OCI-LY1 (cell line): ENCODE results near the gene PSME2.

Source experiments
- H2AFZ ChIP-seq: fragments of 200-600 bp; sonication (generic), shearing (Covaris generic); 2 replicates; pipeline ENCODE4 v1.6.0; 2014; ENCODE audit warnings: antibody characterized with exemption, mild to moderate bottlenecking, low read length
- H3F3A ChIP-seq: fragments of 200-600 bp; sonication (generic), shearing (Covaris generic); 2 replicates; pipeline ENCODE4 v1.6.0; 2014; ENCODE audit warnings: mild to moderate bottlenecking, antibody characterized with exemption, low read length, moderate library complexity; ENCODE audit not compliant: insufficient read depth
- H3K27ac ChIP-seq: fragments of 200-600 bp; sonication (generic); 2 replicates; pipeline ENCODE4 v1.5.1; 2014; ENCODE audit warnings: low read length, mixed run types, mild to moderate bottlenecking, low read depth; ENCODE audit not compliant: poor library complexity, severe bottlenecking
- H3K27me3 ChIP-seq: fragments of 200-600 bp; sonication (generic); 2 replicates; pipeline ENCODE4 v1.6.0; 2014; ENCODE audit warnings: antibody characterized with exemption, mild to moderate bottlenecking, low read length, moderate library complexity; ENCODE audit not compliant: insufficient read depth
- H3K36me3 ChIP-seq: fragments of 200-600 bp; sonication (generic); 2 replicates; pipeline ENCODE4 v1.6.1; 2014; ENCODE audit warnings: mild to moderate bottlenecking, antibody characterized with exemption, low read length, moderate library complexity, mixed read lengths; ENCODE audit not compliant: insufficient read depth
- H3K4me1 ChIP-seq: fragments of 200-600 bp; sonication (generic); 2 replicates; pipeline ENCODE4 v1.5.1; 2014; ENCODE audit warnings: mild to moderate bottlenecking, low read length, moderate library complexity; ENCODE audit not compliant: insufficient read depth, severe bottlenecking
- H3K4me2 ChIP-seq: fragments of 200-600 bp; sonication (generic), shearing (Covaris generic); 2 replicates; pipeline ENCODE4 v1.6.1; 2014; ENCODE audit warnings: low read length
- H3K4me3 ChIP-seq: fragments of 200-600 bp; sonication (generic); 2 replicates; pipeline ENCODE4 v1.5.1; 2014; ENCODE audit warnings: low read length, low read depth, mild to moderate bottlenecking, mixed read lengths; ENCODE audit not compliant: poor library complexity, severe bottlenecking
- H3K79me2 ChIP-seq: fragments of 200-600 bp; shearing (Covaris generic); 2 replicates; pipeline ENCODE4 v1.6.1; 2016; ENCODE audit warnings: mixed run types, low read length, mixed read lengths; ENCODE audit not compliant: insufficient read depth
- H3K9ac ChIP-seq: fragments of 200-600 bp; sonication (generic), shearing (Covaris generic); 2 replicates; pipeline ENCODE4 v1.6.1; 2014; ENCODE audit warnings: mild to moderate bottlenecking, low read length, mixed read lengths
- H3K9me2 ChIP-seq: fragments of 200-600 bp; sonication (generic), shearing (Covaris generic); 2 replicates; pipeline ENCODE4 v1.6.1; 2014; ENCODE audit warnings: low read depth, mild to moderate bottlenecking, low read length, mixed read lengths
- H3K9me3 ChIP-seq: fragments of 200-600 bp; shearing (Covaris generic); 2 replicates; pipeline ENCODE4 v1.6.1; 2014; ENCODE audit warnings: low read length, mixed read lengths
- H4K20me1 ChIP-seq: fragments of 200-600 bp; sonication (generic), shearing (Covaris generic); 2 replicates; pipeline ENCODE4 v1.6.0; 2016; ENCODE audit warnings: mild to moderate bottlenecking, low read length; ENCODE audit not compliant: insufficient read depth
- CTCF ChIP-seq: fragments of 200-600 bp; sonication (generic), shearing (Covaris generic); IDR thresholded peaks from 2 replicates; pipeline ENCODE4 v1.5.1; 2017; ENCODE audit warnings: mild to moderate bottlenecking, antibody characterized with exemption, low read length, moderate library complexity, mixed read lengths
- EZH2 ChIP-seq: fragments of 200-600 bp; sonication (generic), shearing (Covaris generic); IDR thresholded peaks from 2 replicates; pipeline ENCODE4 v1.8.0; 2017; ENCODE audit warnings: borderline replicate concordance, mixed run types, mild to moderate bottlenecking, antibody characterized with exemption, low read length, moderate library complexity, mixed read lengths

The PSME2 gene

GRCh38 chr14:24129410-24129998 lies 16.9 kb downstream of the PSME2 start:
- no peaks in the 10 kb centered on the region for H3K27me3 ChIP-seq
- H3K4me1 ChIP-seq = peaks cover 12% of the 10 kb centered on the region
- no peaks in the 10 kb centered on the region for H4K20me1 ChIP-seq
- H3K4me2 ChIP-seq = no peak overlapping the region
- H3K9ac ChIP-seq = no peak overlapping the region
- H2AFZ ChIP-seq = no peak overlapping the region
- H3K79me2 ChIP-seq = no peaks in the 10 kb centered on the region
- TF ChIP-seq CTCF = no peak
- no peak for TF ChIP-seq EZH2
- no peaks in the 10 kb centered on the region for H3K9me2 ChIP-seq
- H3F3A ChIP-seq = no peaks in the 10 kb centered on the region
- no peak overlapping the region for H3K27ac ChIP-seq
- H3K36me3 ChIP-seq = no peaks in the 10 kb centered on the region
- no peak overlapping the region for H3K4me3 ChIP-seq
- H3K9me3 ChIP-seq = no peaks in the 10 kb centered on the region

GRCh38 chr14:24127673-24128072 lies 18.7 kb downstream of the PSME2 start:
- peaks cover 10% of the 10 kb centered on the region for H3K4me1 ChIP-seq
- H3K9ac ChIP-seq = no peak overlapping the region
- H3K4me2 ChIP-seq = no peak overlapping the region
- H3K27ac ChIP-seq = no peak overlapping the region
- H3F3A ChIP-seq = no peaks in the 10 kb centered on the region
- H3K36me3 ChIP-seq = peaks cover 10% of the 10 kb centered on the region
- no peaks in the 10 kb centered on the region for H3K9me3 ChIP-seq
- H3K79me2 ChIP-seq = no peaks in the 10 kb centered on the region
- H3K4me3 ChIP-seq = no peak overlapping the region
- no peaks in the 10 kb centered on the region for H3K27me3 ChIP-seq
- no peak overlapping the region for H2AFZ ChIP-seq
- H4K20me1 ChIP-seq = no peaks in the 10 kb centered on the region
- H3K9me2 ChIP-seq = no peaks in the 10 kb centered on the region
- TF ChIP-seq EZH2 (no peak), CTCF (no peak)

- no peak overlapping the region for H3K9ac ChIP-seq
- H3K79me2 ChIP-seq = no peaks in the 10 kb centered on the region
- H3K9me2 ChIP-seq = no peaks in the 10 kb centered on the region
- no peak overlapping the region for H3K4me3 ChIP-seq
- H4K20me1 ChIP-seq = no peaks in the 10 kb centered on the region
- no peaks in the 10 kb centered on the region for H3K9me3 ChIP-seq
- no peak overlapping the region for H2AFZ ChIP-seq
- H3K4me1 ChIP-seq = peaks cover 2% of the 10 kb centered on the region
- no peaks in the 10 kb centered on the region for H3F3A ChIP-seq
- no peak overlapping the region for H3K27ac ChIP-seq
- TF ChIP-seq EZH2 = no peak
- TF ChIP-seq CTCF = no peak
- H3K27me3 ChIP-seq = no peaks in the 10 kb centered on the region
- H3K4me2 ChIP-seq = no peak overlapping the region
- peaks cover 15% of the 10 kb centered on the region for H3K36me3 ChIP-seq
Observed at GRCh38 chr14:24126939-24127338, 19.5 kb downstream of the PSME2 start.
